Natural killer cell (primary cell): ENCODE results near the gene SH3D19. TPM values are rescaled to one million over a fixed set of nuclear protein-coding genes. Genes with fewer than 3 reads are reported as not detected.

ENCODE experiments used
- ATAC-seq, 3 donors: fragments of 150-1000 bp in 2 of 3; fragments of 200-7000 bp in 1 of 3; cut with Tn5 transposase; 1 replicate in 1 of 3; 2 replicates in 2 of 3; pipeline ENCODE4 v1.10.0; 2021; ENCODE audit warnings: mild to moderate bottlenecking in 2 of 3, moderate library complexity in 2 of 3
- DNase-seq, 2 donors: peaks; one replicate each; pipeline versions ENCODE4 v3.0.0 to v3.0.0-alpha.2; 2013 to 2021; ENCODE audit warnings: mixed read lengths in 1 of 2
- H3K27ac ChIP-seq: one replicate; pipeline ENCODE4 v1.5.1; 2013; ENCODE audit warnings: mild to moderate bottlenecking, low read length
- H3K27me3 ChIP-seq: one replicate; pipeline ENCODE4 v1.6.1; 2013; ENCODE audit warnings: low read length; ENCODE audit not compliant: control insufficient read depth, insufficient read depth
- H3K36me3 ChIP-seq: one replicate; pipeline ENCODE4 v1.6.1; 2013; ENCODE audit warnings: low read length; ENCODE audit not compliant: control insufficient read depth, insufficient read depth
- H3K4me1 ChIP-seq: one replicate; pipeline ENCODE4 v1.6.1; 2013; ENCODE audit warnings: low read length; ENCODE audit not compliant: control insufficient read depth, insufficient read depth
- H3K4me3 ChIP-seq: one replicate; pipeline ENCODE4 v1.5.1; 2013; ENCODE audit warnings: low read length
- H3K9me3 ChIP-seq: one replicate; pipeline ENCODE4 v1.6.1; 2013; ENCODE audit warnings: low read length; ENCODE audit not compliant: control insufficient read depth, insufficient read depth
- H3K27ac Mint-ChIP-seq, 2 donors: one replicate each; pipeline ENCODE4 v1.8.0; 2022; ENCODE audit warnings: mild to moderate bottlenecking in 2 of 2, mixed read lengths in 2 of 2, moderate library complexity in 1 of 2
- H3K27me3 Mint-ChIP-seq, 2 donors: one replicate each; pipeline ENCODE4 v1.8.0; 2022; ENCODE audit warnings: low read depth in 2 of 2, mixed read lengths in 2 of 2
- H3K36me3 Mint-ChIP-seq: one replicate; pipeline ENCODE4 v1.8.0; 2022; ENCODE audit warnings: mixed read lengths
- H3K4me1 Mint-ChIP-seq, 2 donors: one replicate each; pipeline ENCODE4 v1.8.0; 2022; ENCODE audit warnings: mixed read lengths in 2 of 2
- H3K4me3 Mint-ChIP-seq: one replicate; pipeline ENCODE4 v1.8.0; 2022; ENCODE audit warnings: mild to moderate bottlenecking, moderate library complexity, mixed read lengths
- H3K9me3 Mint-ChIP-seq, 2 donors: one replicate each; pipeline ENCODE4 v1.8.0; 2022; ENCODE audit warnings: mixed read lengths in 2 of 2
- WGBS: methylation state at CpG from one replicate; pipeline ENCODE4 v1.1.7; 2013; ENCODE audit warnings: missing lambda C conversion rate; ENCODE audit not compliant: insufficient coverage; 5-methylcytosine and 5-hydroxymethylcytosine counted together
- intact Hi-C: fragments of 100-400 bp; cut with micrococcal nuclease; formaldehyde crosslinking; loops from one replicate; pipeline ENCODE4 v1.14.2; 2022
- total RNA-seq, 4 donors: library from RNA; stranded (reverse); fragments of 120-200 nt in 1 of 4; gene quantifications; one replicate each; pipeline versions ENCODE4 v1.2.3 to v1.2.4, GENCODE V29; 2013 to 2022
- TF ChIP-seq, protein P1 (sequence below): fragments of 200-600 bp; IDR thresholded peaks from one replicate; pipeline ENCODE4 v1.8.0; 2022; ENCODE audit warnings: antibody characterized with exemption

The SH3D19 gene
- total RNA-seq, 3 donors from 2014 or later (not counting 1 experiment from before 2014, with no cell fraction given), result 0.13 TPM; not detected in 2

DNA sequence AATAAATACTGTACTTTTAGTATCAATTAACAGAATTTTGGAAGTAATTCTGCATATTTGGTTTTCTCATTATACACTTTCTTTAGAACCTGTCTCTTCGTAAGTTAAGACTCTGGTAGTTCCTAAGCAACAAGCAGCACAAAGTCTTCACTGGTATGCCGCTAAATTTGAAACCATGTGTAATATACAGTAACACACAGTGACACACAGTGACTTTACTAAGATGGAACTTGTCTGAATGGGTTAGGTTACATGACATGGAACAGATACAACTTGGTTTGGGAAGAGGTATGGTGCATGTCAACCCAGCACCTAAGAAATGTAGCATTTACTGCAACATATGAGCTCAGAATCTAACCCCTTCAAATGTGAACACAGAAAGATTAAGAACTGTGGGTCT lies 132.0 kb downstream of the SH3D19 start:
- ATAC-seq, result no peak
- H3K9me3 ChIP-seq, result no peaks in the 10 kb centered on the region
- no peak overlapping the region for H3K27ac Mint-ChIP-seq
- TF ChIP-seq, protein P1, sequence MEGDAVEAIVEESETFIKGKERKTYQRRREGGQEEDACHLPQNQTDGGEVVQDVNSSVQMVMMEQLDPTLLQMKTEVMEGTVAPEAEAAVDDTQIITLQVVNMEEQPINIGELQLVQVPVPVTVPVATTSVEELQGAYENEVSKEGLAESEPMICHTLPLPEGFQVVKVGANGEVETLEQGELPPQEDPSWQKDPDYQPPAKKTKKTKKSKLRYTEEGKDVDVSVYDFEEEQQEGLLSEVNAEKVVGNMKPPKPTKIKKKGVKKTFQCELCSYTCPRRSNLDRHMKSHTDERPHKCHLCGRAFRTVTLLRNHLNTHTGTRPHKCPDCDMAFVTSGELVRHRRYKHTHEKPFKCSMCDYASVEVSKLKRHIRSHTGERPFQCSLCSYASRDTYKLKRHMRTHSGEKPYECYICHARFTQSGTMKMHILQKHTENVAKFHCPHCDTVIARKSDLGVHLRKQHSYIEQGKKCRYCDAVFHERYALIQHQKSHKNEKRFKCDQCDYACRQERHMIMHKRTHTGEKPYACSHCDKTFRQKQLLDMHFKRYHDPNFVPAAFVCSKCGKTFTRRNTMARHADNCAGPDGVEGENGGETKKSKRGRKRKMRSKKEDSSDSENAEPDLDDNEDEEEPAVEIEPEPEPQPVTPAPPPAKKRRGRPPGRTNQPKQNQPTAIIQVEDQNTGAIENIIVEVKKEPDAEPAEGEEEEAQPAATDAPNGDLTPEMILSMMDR, result no peak
- no peaks in the 10 kb centered on the region for H3K36me3 ChIP-seq
- H3K27me3 ChIP-seq, result peaks cover 2% of the 10 kb centered on the region
- WGBS, result no CpG with 5 or more reads among the region's 2 CpGs
- no peak overlapping the region for H3K4me3 ChIP-seq
- no peaks in the 10 kb centered on the region for H3K4me1 ChIP-seq
- no peaks in the 10 kb centered on the region for H3K4me1 Mint-ChIP-seq
- no peaks in the 10 kb centered on the region for H3K27me3 Mint-ChIP-seq
- H3K9me3 Mint-ChIP-seq, result no peaks in the 10 kb centered on the region
- DNase-seq, result no peak
- H3K4me3 Mint-ChIP-seq, result no peak overlapping the region
- no peak overlapping the region for H3K27ac ChIP-seq
- no peaks in the 10 kb centered on the region for H3K36me3 Mint-ChIP-seq
- intact Hi-C loops, result no loop called here

GRCh38 chr4:151192556-151193235 lies 132.7 kb downstream of the SH3D19 start:
- Histone ChIP-seq H3K9me3 (no peaks in the 10 kb centered on the region), H3K4me1 (no peaks in the 10 kb centered on the region), H3K4me3 (no peak overlapping the region), H3K27me3 (peaks cover 2% of the 10 kb centered on the region), H3K36me3 (no peaks in the 10 kb centered on the region), H3K27ac (no peak overlapping the region)
- 83% methylated on average over 1 of the region's 1 CpG for WGBS
- TF ChIP-seq, protein P1, result no peak
- Mint-ChIP-seq H3K36me3 (no peaks in the 10 kb centered on the region), H3K9me3 (peaks cover 0 to 2% of the 10 kb centered on the region in 2 donors), H3K4me1 (no peaks in the 10 kb centered on the region), H3K27me3 (no peaks in the 10 kb centered on the region), H3K4me3 (no peak overlapping the region), H3K27ac (no peak overlapping the region)
- DNase-seq, result no peak
- intact Hi-C loops, result no loop called here
- no peak for ATAC-seq

- Mint-ChIP-seq H3K4me3 (no peak overlapping the region), H3K36me3 (no peaks in the 10 kb centered on the region), H3K4me1 (no peaks in the 10 kb centered on the region), H3K27me3 (peaks cover 5 to 6% of the 10 kb centered on the region in 2 donors), H3K27ac (no peak overlapping the region), H3K9me3 (peaks cover 0 to 2% of the 10 kb centered on the region in 2 donors)
- intact Hi-C loops, result no loop called here
- 90% methylated on average over 5 of the region's 6 CpGs for WGBS
- no peak overlapping the region for H3K4me3 ChIP-seq
- H3K36me3 ChIP-seq, result no peaks in the 10 kb centered on the region
- H3K27me3 ChIP-seq, result no peaks in the 10 kb centered on the region
- ATAC-seq, result no peak
- no peaks in the 10 kb centered on the region for H3K4me1 ChIP-seq
- no peak overlapping the region for H3K27ac ChIP-seq
- no peaks in the 10 kb centered on the region for H3K9me3 ChIP-seq
- TF ChIP-seq, protein P1, result no peak
- DNase-seq, result no peak
These were observed 140.6 kb downstream of the SH3D19 start for GRCh38 chr4:151184523-151185458.
